Activated CD8-positive, alpha-beta T cell treated with anti-CD3 and anti-CD28 coated beads for 36 hours (primary cell): ENCODE measurements around the gene MAS1L. TPM values are rescaled to one million over a fixed set of nuclear protein-coding genes. Genes with fewer than 3 reads are reported as not detected.

Source experiments
- ATAC-seq: fragments of 200-7000 bp; cut with Tn5 transposase; one replicate; pipeline ENCODE4 v1.10.0; 2021; ENCODE audit warnings: mild to moderate bottlenecking, moderate library complexity
- CTCF ChIA-PET: fragments of 350-600 bp; sonication (Branson Sonifier 250); formaldehyde crosslinking; loops from one replicate; lab custom pipeline; 2021; ENCODE audit warnings: antibody characterized with exemption; lab: Charles Lee
- POLR2A ChIA-PET: fragments of 350-600 bp; sonication (Branson Sonifier 250); formaldehyde crosslinking; loops from one replicate; lab custom pipeline; 2021; ENCODE audit warnings: antibody characterized with exemption; lab: Charles Lee
- DNase-seq: peaks from one replicate; pipeline ENCODE4 v3.0.0-alpha.2; 2020
- H3K27ac Mint-ChIP-seq: one replicate; pipeline ENCODE4 v1.8.0; 2021; ENCODE audit warnings: mild to moderate bottlenecking, mixed read lengths
- H3K27me3 Mint-ChIP-seq: one replicate; pipeline ENCODE4 v1.8.0; 2021; ENCODE audit warnings: mixed read lengths
- H3K36me3 Mint-ChIP-seq: one replicate; pipeline ENCODE4 v1.8.0; 2021; ENCODE audit warnings: low read depth, mixed read lengths
- H3K4me1 Mint-ChIP-seq: one replicate; pipeline ENCODE4 v1.8.0; 2021; ENCODE audit warnings: low read depth, mixed read lengths
- H3K4me3 Mint-ChIP-seq: one replicate; pipeline ENCODE4 v1.8.0; 2021; ENCODE audit warnings: mild to moderate bottlenecking, moderate library complexity, mixed read lengths
- H3K9me3 Mint-ChIP-seq: one replicate; pipeline ENCODE4 v1.8.0; 2021; ENCODE audit warnings: mixed read lengths
- intact Hi-C: fragments of 100-400 bp; cut with micrococcal nuclease; formaldehyde crosslinking; loops from one replicate; pipeline ENCODE4 v1.10.0; 2022
- total RNA-seq, 2 experiments: library from RNA; stranded (reverse); gene quantifications; one replicate each; pipeline ENCODE4 v1.2.3, GENCODE V29; 2021
- TF ChIP-seq, protein P1 (sequence below): fragments of 200-600 bp; IDR thresholded peaks from one replicate; pipeline ENCODE4 v1.8.0; 2022; ENCODE audit warnings: antibody characterized with exemption, mild to moderate bottlenecking

Gene MAS1L
- total RNA-seq, 2 experiments from 2014 or later = not detected

DNA sequence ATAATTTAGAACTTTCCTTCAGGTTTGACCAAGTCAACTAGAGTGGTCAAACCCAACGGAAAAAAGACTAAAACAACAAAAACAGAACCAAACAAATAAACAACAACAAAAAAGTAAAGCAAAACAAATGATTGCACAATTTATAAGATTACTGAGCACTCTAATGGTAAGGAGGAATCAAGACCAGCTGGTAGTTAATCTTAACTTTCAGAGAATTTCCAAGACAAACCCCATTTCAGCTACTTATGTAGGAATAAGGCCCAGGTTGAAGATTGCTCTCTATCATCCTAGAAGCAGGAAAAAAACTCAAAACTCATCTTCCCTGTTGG lies 37.5 kb upstream of the MAS1L start:
- Mint-ChIP-seq H3K4me1 (peaks cover 5% of the 10 kb centered on the region), H3K9me3 (peaks cover 3% of the 10 kb centered on the region), H3K27me3 (peaks cover 22% of the 10 kb centered on the region), H3K36me3 (no peaks in the 10 kb centered on the region), H3K27ac (no peak overlapping the region), H3K4me3 (no peak overlapping the region)
- intact Hi-C loops = no loop called here
- ChIA-PET CTCF (no interaction called here), POLR2A (interaction anchor here (0.6 kb wide), 1 partner anchor 73 kb away, joined by 3 read pairs; no protein-coding TSS in a partner anchor)
- DNase-seq (no peak), ATAC-seq (no peak)
- TF ChIP-seq, protein P1, sequence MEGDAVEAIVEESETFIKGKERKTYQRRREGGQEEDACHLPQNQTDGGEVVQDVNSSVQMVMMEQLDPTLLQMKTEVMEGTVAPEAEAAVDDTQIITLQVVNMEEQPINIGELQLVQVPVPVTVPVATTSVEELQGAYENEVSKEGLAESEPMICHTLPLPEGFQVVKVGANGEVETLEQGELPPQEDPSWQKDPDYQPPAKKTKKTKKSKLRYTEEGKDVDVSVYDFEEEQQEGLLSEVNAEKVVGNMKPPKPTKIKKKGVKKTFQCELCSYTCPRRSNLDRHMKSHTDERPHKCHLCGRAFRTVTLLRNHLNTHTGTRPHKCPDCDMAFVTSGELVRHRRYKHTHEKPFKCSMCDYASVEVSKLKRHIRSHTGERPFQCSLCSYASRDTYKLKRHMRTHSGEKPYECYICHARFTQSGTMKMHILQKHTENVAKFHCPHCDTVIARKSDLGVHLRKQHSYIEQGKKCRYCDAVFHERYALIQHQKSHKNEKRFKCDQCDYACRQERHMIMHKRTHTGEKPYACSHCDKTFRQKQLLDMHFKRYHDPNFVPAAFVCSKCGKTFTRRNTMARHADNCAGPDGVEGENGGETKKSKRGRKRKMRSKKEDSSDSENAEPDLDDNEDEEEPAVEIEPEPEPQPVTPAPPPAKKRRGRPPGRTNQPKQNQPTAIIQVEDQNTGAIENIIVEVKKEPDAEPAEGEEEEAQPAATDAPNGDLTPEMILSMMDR = no peak

DNA sequence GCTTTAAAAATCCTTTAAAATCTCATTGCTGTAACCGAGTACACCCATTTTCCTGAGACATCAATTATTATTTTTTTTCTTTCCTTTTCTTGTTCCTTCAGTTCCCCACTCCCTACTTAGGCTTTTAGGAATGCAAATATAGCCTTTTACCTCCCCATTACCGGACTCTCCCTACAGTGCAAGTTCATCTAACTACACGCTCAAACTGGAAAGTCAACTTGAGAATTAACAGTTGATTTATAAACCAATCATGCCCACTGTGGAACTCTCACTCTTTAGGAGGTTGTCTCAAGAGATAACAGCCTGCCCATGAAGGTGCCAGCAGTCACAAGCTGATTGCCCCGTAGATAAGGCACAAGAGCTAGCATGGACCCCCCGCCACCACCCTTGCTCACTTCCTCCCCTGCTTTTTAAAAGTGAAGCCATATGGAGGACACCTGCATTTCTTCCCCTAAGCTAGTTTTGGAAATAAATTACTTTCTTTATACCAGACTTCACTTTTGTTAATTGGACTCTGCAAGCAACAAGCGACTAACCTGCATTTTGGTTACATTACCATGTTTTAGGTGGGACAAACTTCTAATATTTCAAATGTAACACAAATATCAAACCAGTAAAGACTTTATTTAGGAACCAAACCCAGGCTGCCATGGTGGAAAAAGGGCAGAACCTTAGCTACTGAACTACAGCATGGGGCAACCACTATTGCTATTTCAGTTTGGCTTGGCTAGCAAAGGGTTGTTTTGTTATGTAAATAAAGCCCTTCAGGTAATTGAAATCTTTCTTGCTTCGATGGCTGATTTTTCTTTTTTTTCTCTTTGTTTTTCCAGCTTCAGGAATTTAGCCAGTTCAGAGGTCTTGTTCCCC lies 36.9 kb upstream of the MAS1L start:
- ATAC-seq = no peak
- H3K9me3 Mint-ChIP-seq = peaks cover 3% of the 10 kb centered on the region
- CTCF ChIA-PET = no interaction called here

DNA sequence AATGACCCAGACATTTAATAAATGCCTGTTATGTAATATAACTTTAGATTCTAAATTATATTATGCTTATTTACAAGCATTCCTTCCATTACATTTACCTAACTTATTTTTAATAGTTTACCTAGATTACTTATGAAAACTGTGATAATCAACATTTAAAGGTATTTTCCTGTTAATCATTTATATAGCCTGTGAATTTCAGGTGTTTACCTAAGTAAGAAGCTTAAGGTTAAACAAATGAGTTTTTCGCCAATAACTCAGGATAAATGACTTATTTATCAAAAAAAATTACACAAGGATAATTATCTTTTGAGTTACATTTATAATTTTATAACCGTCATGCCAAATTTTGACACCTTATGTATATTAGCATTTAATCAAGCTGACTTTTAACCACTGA lies 36.3 kb upstream of the MAS1L start:
- no peak overlapping the region for H3K27ac Mint-ChIP-seq
- DNase-seq (no peak), ATAC-seq (no peak)
- POLR2A ChIA-PET = interaction anchor here (1.1 kb wide), 1 partner anchor 11 kb away, joined by 3 read pairs; no protein-coding TSS in a partner anchor
- H3K4me1 Mint-ChIP-seq = peaks cover 5% of the 10 kb centered on the region
- H3K36me3 Mint-ChIP-seq = no peaks in the 10 kb centered on the region
- intact Hi-C loops = no loop called here
- CTCF ChIA-PET = interaction anchor here (1.0 kb wide), 1 partner anchor 129 kb away, joined by 3 read pairs; no protein-coding TSS in a partner anchor
- peaks cover 22% of the 10 kb centered on the region for H3K27me3 Mint-ChIP-seq
- TF ChIP-seq, protein P1 = no peak
- no peak overlapping the region for H3K4me3 Mint-ChIP-seq
- peaks cover 3% of the 10 kb centered on the region for H3K9me3 Mint-ChIP-seq

More for the DNA sequence above, 36.9 kb upstream of the MAS1L start:
- H3K36me3 Mint-ChIP-seq = no peaks in the 10 kb centered on the region
- no peak overlapping the region for H3K27ac Mint-ChIP-seq
- no peak overlapping the region for H3K4me3 Mint-ChIP-seq
- H3K4me1 Mint-ChIP-seq = peaks cover 5% of the 10 kb centered on the region
- DNase-seq = no peak
- POLR2A ChIA-PET = interaction anchor here (0.6 to 1.1 kb wide), 2 partner anchors 11 to 74 kb away, joined by 3 read pairs; no protein-coding TSS in a partner anchor
- intact Hi-C loops = no loop called here
- TF ChIP-seq, protein P1 = no peak
- peaks cover 22% of the 10 kb centered on the region for H3K27me3 Mint-ChIP-seq

DNA sequence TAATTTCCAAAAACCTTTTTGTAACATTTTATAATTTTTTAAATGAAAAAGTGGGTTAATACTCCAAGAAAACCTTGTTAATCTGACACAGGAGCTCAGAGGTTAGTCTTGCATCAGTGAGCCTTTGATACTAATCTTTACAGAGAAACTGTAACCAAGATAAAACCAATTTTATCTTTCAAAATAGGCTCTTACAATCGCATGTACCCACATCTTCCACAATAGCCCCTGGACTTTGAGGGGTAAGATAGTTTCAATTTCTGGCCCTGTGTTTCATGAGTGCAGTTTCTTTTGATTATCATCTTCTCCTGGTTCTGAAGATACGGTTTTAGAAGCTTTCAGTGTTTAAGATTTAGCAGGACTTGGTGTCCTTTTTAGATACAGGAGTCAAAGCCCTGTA lies 34.5 kb upstream of the MAS1L start:
- Mint-ChIP-seq H3K36me3 (no peaks in the 10 kb centered on the region), H3K4me3 (no peak overlapping the region), H3K27me3 (peaks cover 26% of the 10 kb centered on the region), H3K9me3 (peaks cover 3% of the 10 kb centered on the region), H3K4me1 (peaks cover 4% of the 10 kb centered on the region), H3K27ac (no peak overlapping the region)
- ATAC-seq (no peak), DNase-seq (no peak)
- TF ChIP-seq, protein P1 = no peak
- intact Hi-C loops = no loop called here
- POLR2A ChIA-PET = no interaction called here
- CTCF ChIA-PET = no interaction called here

DNA sequence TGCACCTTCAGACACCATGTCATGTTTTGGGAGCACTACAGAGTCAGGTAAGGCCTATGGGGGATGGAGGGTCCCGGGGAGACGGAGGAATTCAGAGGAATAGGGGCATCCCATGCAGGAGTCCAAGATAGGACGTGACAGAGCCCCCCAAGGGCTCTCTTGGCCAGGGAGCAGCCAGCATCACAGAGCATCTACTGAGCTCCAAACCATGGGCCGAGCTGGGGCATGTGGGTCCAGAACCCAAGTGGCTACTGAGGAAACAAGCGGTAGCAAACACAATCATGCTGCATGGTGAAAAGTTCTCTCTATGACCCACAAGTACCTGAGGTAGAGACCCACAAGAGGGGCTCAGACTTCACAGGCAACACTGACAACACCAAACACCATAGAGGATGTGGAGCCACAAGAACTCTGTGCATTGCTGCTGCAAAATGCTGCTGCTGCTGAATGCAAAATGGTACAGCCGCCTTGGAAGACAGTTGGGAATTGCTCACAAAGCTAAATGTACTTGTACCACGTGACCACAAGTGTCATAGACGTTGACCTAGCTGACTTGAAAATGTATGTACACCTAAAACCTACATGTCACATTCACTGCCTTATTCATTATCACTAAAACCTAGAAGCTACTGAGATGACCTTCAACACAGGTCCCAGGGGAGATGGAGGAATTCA lies 33.4 kb upstream of the MAS1L start:
- intact Hi-C loops = no loop called here
- H3K27me3 Mint-ChIP-seq = peaks cover 22% of the 10 kb centered on the region
- H3K27ac Mint-ChIP-seq = no peak overlapping the region
- ChIA-PET POLR2A (no interaction called here), CTCF (no interaction called here)
- peaks cover 3% of the 10 kb centered on the region for H3K9me3 Mint-ChIP-seq
- H3K4me3 Mint-ChIP-seq = no peak overlapping the region
- no peak for DNase-seq
- TF ChIP-seq, protein P1 = no peak
- H3K36me3 Mint-ChIP-seq = no peaks in the 10 kb centered on the region
- peaks cover 4% of the 10 kb centered on the region for H3K4me1 Mint-ChIP-seq
- no peak for ATAC-seq
